UCSD-AML1 (cell line): ENCODE data around the gene UVRAG.

Experiments
- DNase-seq: peaks from one replicate; lab custom pipeline; 2025; ENCODE audit not compliant: unreplicated experiment; lab: John Stamatoyannopoulos, UW

Gene UVRAG

DNA sequence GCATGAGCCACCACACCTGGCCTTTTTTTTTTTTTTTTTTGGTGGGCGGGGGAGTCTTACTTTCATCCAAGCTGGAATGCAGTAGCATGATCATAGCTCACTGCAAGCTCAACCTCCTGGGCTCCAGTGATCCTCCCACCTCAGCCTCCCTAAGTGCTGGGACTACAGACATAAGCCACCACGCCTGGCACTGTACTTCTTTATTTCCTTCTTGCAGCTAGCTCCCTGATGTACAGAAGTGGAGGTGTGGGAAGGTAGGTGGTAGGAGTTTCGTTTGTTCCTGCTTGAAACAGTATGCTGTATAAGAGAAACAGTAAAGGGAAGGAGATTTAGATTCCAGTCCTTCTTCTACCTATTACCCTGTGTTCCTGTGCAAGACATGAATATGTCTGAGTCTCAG, 319.2 kb downstream of the UVRAG start:
- DNase-seq: no peak

DNA sequence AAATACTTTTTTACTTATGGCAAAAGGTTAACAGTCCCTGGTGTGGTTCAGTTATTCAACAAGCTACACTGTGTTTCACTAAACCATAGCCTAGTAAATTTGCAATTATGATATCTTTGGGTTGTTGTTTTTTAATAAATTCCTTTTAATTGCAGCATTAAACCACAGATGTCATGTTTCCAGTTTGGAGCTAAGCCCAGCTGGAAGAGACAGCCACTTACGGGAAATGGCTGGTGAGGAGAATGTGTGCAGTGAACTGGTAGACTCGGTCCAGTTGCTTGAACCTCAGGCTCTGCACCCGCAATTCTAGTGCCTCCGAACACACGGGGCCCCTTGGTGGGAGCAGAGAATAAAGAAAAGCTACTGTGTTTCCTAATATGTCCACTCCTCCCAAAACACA, 320.5 kb downstream of the UVRAG start:
- no peak for DNase-seq

- DNase-seq: no peak
Measured at GRCh38 chr11:76139314-76139713, 324.3 kb downstream of the UVRAG start.

- no peak for DNase-seq
Measured at GRCh38 chr11:76140912-76141574, 326.0 kb downstream of the UVRAG start.

DNA sequence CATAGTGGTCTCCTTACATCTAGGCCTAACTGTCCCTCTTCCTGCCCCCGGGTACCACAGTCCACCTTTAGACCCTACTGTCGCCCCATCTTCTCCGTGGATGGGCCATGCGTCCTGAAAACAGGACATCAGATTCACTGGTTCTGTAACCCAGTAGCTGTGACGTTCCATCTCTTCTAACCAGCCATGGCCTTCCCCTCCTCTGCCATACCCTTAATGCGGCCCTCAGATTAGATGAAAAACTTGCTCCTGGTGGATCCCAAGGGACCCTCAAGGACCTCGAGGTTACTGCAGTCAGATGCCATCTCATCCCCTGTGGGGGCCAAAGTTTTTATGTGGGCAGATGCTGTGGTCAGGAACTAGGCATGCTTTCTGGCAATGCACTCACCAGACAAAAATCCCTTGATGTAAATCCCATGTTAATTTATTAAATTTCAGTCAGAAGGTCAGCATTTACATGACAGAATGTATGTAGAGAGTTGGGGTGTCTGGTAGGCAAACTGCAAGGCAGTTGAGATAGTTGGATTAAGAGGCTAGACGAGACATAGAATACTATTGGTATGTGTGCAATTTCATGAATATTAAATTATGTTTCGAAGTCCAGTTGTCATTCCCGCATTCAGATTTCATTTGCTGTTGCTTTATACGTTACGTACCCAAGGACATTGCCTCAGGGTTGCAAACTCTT, 327.0 kb downstream of the UVRAG start:
- no peak for DNase-seq

DNA sequence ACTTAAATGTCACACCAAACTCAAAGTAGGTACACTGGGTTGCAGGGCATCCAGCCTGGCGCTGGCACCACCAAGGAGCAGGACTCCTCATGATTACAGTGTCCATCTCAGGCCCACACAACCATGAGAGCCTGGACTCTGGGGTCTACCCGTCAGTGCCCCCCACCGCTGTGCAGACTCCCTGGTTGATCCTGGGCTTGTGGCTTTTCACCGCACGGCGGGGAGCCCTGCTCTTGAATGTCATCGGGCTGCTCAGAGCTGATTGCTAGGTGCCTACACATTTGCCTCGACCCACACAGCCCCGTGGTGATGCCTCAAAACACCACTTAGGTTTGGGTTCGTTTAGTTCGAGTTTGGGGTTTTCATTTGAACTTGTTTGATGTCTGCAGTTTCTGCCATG, 328.3 kb downstream of the UVRAG start:
- no peak for DNase-seq

DNA sequence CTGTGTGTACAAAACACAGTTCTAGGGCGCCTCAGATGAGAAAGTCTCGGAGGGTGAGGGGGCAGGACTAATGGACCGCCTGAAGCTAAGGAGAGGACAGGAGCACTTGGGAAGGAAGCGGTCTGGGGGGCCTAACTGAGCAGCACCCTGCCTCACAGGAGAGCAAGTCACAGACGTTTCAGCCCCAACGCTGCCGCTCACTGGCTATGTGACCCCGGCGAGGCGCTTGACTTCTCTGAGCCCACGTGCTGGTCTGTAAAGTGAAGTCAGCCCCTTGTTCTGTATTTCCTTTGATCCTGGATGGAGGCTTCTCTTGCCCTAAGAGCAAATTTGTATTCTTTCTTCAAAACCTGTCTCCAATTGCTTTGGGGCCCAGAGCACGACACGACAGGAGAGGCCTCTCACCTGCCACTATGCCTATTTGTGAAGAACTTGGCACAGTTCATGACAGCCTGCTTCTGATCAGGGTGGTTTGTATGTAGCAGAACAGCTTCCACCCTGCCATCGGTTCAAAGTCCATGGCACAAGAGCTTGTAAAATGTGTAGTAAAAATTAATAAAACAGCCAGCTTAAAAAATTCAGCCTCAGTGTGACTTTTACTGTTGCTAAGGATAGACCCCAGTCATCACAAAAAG, 332.2 kb downstream of the UVRAG start:
- DNase-seq: no peak

DNA sequence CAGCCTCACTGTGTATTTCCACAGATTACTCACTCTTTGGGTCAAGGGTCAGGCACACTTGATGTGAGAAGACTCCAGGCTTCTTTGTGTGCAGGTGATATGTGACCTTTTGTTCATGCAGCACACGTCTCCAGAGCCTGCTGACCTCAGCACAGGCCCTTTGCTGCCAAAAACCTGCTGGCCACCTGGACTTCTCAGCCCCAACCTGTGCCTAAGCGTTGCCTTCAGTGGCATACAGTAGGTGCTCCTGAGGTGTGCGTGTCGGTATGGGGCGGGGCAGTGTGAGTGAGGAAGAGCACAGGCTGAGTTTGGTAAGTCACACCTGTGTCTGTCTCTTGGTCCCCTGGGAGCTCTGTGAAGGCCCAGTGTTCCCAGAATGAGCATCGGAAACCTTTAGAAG, 333.2 kb downstream of the UVRAG start:
- DNase-seq: no peak

GRCh38 chr11:76148941-76149613, 334.1 kb downstream of the UVRAG start:
- DNase-seq: no peak

- DNase-seq: no peak
Measured at GRCh38 chr11:76149713-76150112, 334.7 kb downstream of the UVRAG start.

GRCh38 chr11:76150141-76150540, 335.1 kb downstream of the UVRAG start:
- no peak for DNase-seq

DNA sequence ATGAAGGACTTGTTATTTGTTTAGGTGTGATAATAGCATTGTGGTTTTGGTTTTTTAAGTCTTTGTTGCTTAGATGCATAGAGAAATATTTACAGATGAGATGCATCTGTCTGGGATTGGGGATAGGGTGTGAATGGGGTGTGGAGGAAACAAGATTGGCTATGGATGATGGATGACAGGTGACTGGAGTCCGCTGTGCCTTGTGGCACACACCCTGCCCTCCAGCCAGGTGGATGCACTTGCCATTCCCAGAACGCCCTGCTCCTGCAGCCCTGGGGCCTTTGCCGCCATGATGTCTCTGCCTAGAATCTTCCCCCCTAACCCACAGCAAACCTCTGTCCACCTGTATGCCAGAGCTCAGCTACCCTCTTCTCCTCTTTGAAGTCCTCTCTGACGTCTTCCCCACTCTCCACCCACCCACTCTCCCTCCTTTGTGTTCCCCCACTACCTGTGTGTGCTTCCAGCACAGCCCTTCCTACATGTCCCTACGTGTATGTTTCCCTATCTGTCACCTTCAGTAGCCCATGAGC, 336.6 kb downstream of the UVRAG start:
- no peak for DNase-seq

- peak; percentile 83 for DNase-seq
Measured at GRCh38 chr11:76152086-76152681, 337.2 kb downstream of the UVRAG start.

DNA sequence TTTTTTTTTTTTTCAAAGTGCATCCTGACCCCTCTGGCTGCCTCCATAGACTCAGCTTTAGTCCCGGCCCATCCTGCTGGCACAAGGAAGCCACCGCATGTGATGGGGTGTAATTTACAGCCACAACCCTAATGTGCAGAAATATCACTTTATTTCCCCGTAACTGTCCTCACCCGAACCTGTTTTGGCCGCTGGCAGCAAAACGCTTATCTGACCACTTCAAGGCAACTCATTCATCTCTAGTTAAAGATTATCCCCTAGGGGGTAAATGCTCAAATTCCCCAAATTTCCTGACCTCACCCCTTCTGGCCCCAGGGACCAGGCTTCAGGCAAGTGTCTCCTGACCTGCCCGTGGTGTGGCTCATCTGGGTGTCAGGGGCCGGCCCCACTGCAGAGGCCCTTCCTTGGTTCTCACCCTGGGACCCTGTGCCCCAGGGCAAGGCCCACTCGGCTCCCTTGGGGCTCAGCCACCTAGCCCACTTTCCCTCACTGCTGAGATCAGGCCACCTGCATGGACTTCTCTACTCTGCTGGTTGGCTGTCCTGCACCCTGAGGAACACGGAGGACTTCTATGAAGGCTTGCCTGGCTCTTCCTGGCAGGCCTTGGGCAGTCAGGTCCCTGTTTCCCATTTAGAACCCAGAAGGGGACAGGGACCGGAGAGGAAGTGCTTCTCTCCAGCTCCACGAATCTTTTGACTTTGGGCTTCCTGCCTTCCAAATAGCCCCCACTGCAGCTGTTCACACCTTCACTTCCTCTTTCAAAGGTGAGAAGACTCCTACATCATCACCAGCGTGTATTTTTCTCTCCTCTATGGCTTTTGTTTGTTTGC, 337.9 kb downstream of the UVRAG start:
- no peak for DNase-seq

GRCh38 chr11:76153571-76153923, 338.5 kb downstream of the UVRAG start:
- DNase-seq: no peak

DNA sequence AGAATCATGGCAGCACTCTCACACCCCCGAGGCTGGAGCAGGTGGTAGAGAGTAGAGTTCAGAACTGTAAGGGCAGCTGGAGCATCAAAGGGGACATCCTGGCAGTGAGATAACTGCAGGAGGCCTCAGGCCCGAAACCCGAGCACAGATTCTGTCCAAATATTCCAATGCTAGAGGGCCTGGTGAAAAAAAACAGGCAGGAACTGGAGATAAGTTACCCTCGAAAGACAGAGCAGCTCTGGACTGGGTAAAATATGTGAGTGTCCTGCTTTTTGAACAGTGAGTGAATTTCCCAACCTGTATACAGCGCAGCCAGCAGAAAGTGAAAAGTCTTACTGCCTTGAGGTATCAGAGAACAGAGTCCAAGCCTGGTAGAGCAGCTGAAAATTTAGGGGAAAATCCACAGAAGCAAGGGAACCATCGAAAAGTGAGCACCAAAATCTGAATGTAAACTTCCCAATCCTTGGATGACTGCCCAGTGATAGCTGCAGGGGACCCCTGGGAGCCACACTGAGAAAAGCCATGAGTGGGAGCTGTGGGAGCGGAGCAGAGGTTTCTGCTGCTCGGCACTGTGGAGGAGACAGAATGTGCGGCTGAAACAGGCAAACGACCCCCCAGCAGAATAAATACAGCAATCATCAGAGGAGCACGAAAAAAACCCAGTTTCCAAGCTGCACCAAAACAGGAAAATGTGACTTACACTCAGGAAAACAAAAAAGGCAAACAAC, 340.7 kb downstream of the UVRAG start:
- DNase-seq: no peak

DNA sequence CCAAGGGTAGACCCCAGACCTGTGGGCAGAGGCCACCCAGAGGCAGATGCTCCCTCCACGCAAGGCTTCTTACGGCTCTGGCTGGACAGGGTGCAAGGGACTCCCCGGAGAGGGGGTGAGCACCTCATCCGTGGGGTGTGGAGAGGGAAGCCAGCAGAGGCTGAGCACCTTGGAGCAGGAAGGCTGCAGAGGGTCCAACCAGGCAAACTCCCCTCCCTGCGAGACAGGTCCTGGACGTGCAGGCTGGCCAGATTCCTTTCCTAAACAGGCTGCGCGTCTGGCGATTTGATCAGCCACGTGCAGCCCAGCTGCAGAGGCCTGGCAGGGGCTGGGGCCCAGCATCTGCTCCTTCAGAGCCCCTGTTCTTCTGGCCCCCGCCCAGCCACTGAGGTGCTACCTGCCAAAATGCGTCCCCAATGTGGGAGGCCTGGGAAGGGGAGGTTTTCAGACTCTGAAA, 342.0 kb downstream of the UVRAG start:
- no peak for DNase-seq

DNA sequence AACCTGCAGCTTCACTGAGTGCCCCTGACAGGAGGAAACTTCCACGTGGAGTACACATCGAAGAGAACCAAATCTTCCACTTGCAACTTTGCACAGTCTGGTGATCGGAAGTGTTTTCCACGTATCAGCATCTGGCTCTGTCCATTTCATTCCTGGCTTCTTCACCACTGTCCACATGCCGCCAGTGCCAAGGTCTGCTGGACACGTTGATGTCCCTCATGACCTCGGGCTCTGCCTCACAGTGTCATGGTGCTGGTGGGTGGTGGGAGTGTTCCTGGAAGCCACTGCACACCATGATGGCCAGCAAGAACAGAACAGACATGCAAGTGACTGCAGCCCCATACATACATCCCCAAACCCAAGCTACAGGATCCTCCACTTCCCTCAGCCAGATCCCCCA, 342.9 kb downstream of the UVRAG start:
- DNase-seq: no peak

DNA sequence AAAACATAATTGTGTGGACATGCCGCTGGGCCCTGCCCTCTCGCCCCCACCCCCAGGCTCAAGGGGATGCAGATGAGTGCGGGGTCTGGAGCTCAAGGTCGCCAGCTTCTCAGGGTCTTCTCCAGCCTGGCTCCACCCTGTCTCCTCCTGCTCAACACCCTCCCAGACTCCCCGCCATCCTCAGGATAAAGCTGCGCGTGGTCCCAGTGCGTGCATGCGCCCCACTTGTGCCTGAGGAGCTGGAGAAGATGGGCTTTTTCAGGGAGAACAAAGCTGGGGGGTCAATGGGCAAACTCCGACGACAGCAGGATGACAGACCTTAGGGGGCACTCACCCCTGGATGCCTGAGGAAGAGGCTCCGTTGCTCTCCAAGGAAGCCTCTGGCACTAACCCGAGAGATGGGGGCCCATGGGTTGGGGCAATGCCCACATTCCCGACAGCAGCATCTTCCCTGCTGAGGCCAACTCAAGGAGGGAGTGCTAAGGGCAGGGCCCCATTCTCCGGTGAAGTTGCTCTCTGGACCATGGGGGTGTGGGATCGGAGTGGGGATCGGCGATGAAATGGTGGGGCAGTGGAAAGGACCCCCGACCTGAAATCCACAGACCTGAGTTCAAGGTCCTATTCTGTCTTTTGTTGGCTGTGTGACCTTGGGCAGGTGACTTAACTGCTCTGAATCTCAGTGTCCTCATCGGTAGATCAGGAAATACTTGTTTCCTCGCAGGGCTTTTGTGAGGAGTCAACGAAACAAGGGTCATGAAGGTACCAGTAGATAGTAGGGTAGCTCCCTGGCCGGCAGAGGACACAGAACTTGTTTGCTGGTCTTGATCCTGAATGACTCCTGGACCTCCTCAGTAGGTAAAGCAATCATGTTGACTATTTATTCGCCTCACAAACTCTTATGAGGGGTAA, 343.6 kb downstream of the UVRAG start:
- DNase-seq: no peak
